GM12891 (cell line): Measurements from ENCODE around the gene WDR7.

Experiments
- POLR2A ChIP-seq: IDR thresholded peaks from 2 replicates; pipeline ENCODE4 v1.6.1; 2011; ENCODE audit warnings: low read depth, low read length, control low read depth
- SPI1 ChIP-seq: IDR thresholded peaks from 2 replicates; pipeline ENCODE4 v1.6.1; 2011; ENCODE audit warnings: low read depth, low read length, control low read depth

- TF ChIP-seq POLR2A (no peak), SPI1 (no peak)
These were observed 240.7 kb downstream of the WDR7 start for GRCh38 chr18:56891870-56892269.
